SU-DHL-6 (cell line): ENCODE measurements around the gene COIL.

Experiments
- H2AFZ ChIP-seq: fragments of 200-600 bp; sonication (generic); 2 replicates; pipeline ENCODE4 v1.6.1; 2014; ENCODE audit warnings: low read depth, mild to moderate bottlenecking, moderate library complexity, mixed read lengths, antibody characterized with exemption, low read length; ENCODE audit not compliant: severe bottlenecking
- H3F3A ChIP-seq: fragments of 200-600 bp; shearing (Covaris generic); 2 replicates; pipeline ENCODE4 v1.6.0; 2016; ENCODE audit warnings: antibody characterized with exemption, mild to moderate bottlenecking; ENCODE audit not compliant: insufficient read depth
- H3K27ac ChIP-seq: fragments of 200-600 bp; sonication (generic); 2 replicates; pipeline ENCODE4 v1.5.1; 2016; ENCODE audit warnings: low read depth, mild to moderate bottlenecking, low read length, moderate library complexity, mixed read lengths
- H3K27me3 ChIP-seq: fragments of 200-600 bp; sonication (generic), shearing (Covaris generic); 2 replicates; pipeline ENCODE4 v1.6.0; 2014; ENCODE audit warnings: mild to moderate bottlenecking, low read length
- H3K36me3 ChIP-seq: fragments of 200-600 bp; sonication (generic); 2 replicates; pipeline ENCODE4 v1.6.1; 2014; ENCODE audit warnings: mild to moderate bottlenecking, low read length, mixed read lengths
- H3K4me2 ChIP-seq: fragments of 300-600, 200-600 bp; shearing (Covaris generic), sonication (generic); 2 replicates; pipeline ENCODE4 v1.6.0; 2014; ENCODE audit warnings: low read length, low read depth, mild to moderate bottlenecking; ENCODE audit not compliant: poor library complexity, severe bottlenecking
- H3K4me3 ChIP-seq: fragments of 200-600 bp; sonication (generic); 2 replicates; pipeline ENCODE4 v1.5.1; 2014; ENCODE audit warnings: antibody characterized with exemption, low read length, mild to moderate bottlenecking, mixed read lengths; ENCODE audit not compliant: insufficient read depth, poor library complexity, severe bottlenecking
- H3K79me2 ChIP-seq: fragments of 200-600 bp; sonication (generic); 2 replicates; pipeline ENCODE4 v1.6.1; 2014; ENCODE audit warnings: mild to moderate bottlenecking, low read length, moderate library complexity; ENCODE audit not compliant: insufficient read depth
- H3K9ac ChIP-seq: fragments of 200-600 bp; sonication (generic); 2 replicates; pipeline ENCODE4 v1.7.0; 2014; ENCODE audit warnings: mild to moderate bottlenecking, low read length
- H3K9me2 ChIP-seq: fragments of 200-600 bp; sonication (generic); replicated peaks from 2 replicates; pipeline ENCODE4 v1.6.1; 2014; ENCODE audit warnings: low read length; ENCODE audit not compliant: insufficient read depth
- H3K9me3 ChIP-seq: fragments of 200-600 bp; sonication (generic); 2 replicates; pipeline ENCODE4 v1.6.1; 2014; ENCODE audit warnings: low read length, mixed read lengths; ENCODE audit not compliant: insufficient read depth
- H4K20me1 ChIP-seq: fragments of 200-600 bp; sonication (generic); 2 replicates; pipeline ENCODE4 v1.6.1; 2014; ENCODE audit warnings: low read depth, mild to moderate bottlenecking, antibody characterized with exemption, low read length, moderate library complexity, mixed read lengths
- EZH2phosphoT487 ChIP-seq: fragments of 200-600 bp; sonication (generic), shearing (Covaris generic); conservative IDR thresholded peaks from 2 replicates; pipeline ENCODE4 v1.6.1; 2018; ENCODE audit warnings: mild to moderate bottlenecking, antibody characterized with exemption, low read length, moderate library complexity, mixed read lengths
- TF ChIP-seq, protein P1 (sequence below): fragments of 200-600 bp; sonication (generic); IDR thresholded peaks from one replicate; pipeline ENCODE4 v1.5.1; 2017; ENCODE audit warnings: antibody characterized with exemption, mild to moderate bottlenecking, low read length, moderate library complexity; ENCODE audit not compliant: insufficient read depth, poor library complexity, severe bottlenecking

COIL gene

DNA sequence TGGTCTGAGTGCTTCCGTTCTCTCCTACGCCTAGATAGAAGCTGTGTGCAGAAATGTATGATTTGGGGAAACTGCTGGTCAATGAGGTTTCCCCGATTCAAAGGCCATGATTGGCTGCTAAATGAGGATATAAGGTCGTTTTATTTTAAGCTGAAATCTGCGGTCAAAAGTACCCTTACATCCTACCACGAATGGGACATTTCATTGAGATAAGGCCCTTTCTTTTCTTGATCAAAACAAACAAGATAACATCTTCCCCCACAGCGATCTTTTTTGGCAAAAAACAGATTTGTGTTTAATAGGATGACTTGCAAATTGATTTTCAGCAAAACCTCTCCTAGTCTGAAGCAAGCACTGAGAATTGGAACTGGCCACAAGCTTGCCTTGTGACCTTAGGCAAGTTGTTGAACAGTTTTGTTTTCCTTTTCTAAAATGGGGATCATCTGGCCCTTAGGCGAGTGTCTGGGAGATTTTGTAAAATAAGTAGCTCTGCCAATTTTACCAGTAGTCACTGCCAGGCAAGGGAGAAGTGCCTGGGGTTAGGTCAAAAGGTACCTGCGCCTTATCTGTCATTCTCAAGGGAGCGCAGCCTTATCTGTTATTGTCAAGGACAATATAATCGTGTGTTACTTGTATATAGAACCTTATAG, 17.7 kb upstream of the COIL start:
- H3K9ac ChIP-seq = peak overlapping the region; percentile 64
- peak overlapping the region; percentile 90 for H3K4me2 ChIP-seq
- H3K27me3 ChIP-seq = no peaks in the 10 kb centered on the region
- H2AFZ ChIP-seq = peak overlapping the region; percentile 89
- H3K36me3 ChIP-seq = no peaks in the 10 kb centered on the region
- no peaks in the 10 kb centered on the region for H3K79me2 ChIP-seq
- H4K20me1 ChIP-seq = no peaks in the 10 kb centered on the region
- peak overlapping the region; percentile 79 for H3K4me3 ChIP-seq
- H3F3A ChIP-seq = peaks cover 6% of the 10 kb centered on the region; the same call in 1 of the 2 replicates
- H3K9me3 ChIP-seq = no peaks in the 10 kb centered on the region
- no peak overlapping the region for H3K27ac ChIP-seq
- no peaks in the 10 kb centered on the region for H3K9me2 ChIP-seq
- TF ChIP-seq, protein P1, sequence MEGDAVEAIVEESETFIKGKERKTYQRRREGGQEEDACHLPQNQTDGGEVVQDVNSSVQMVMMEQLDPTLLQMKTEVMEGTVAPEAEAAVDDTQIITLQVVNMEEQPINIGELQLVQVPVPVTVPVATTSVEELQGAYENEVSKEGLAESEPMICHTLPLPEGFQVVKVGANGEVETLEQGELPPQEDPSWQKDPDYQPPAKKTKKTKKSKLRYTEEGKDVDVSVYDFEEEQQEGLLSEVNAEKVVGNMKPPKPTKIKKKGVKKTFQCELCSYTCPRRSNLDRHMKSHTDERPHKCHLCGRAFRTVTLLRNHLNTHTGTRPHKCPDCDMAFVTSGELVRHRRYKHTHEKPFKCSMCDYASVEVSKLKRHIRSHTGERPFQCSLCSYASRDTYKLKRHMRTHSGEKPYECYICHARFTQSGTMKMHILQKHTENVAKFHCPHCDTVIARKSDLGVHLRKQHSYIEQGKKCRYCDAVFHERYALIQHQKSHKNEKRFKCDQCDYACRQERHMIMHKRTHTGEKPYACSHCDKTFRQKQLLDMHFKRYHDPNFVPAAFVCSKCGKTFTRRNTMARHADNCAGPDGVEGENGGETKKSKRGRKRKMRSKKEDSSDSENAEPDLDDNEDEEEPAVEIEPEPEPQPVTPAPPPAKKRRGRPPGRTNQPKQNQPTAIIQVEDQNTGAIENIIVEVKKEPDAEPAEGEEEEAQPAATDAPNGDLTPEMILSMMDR = no peak

DNA sequence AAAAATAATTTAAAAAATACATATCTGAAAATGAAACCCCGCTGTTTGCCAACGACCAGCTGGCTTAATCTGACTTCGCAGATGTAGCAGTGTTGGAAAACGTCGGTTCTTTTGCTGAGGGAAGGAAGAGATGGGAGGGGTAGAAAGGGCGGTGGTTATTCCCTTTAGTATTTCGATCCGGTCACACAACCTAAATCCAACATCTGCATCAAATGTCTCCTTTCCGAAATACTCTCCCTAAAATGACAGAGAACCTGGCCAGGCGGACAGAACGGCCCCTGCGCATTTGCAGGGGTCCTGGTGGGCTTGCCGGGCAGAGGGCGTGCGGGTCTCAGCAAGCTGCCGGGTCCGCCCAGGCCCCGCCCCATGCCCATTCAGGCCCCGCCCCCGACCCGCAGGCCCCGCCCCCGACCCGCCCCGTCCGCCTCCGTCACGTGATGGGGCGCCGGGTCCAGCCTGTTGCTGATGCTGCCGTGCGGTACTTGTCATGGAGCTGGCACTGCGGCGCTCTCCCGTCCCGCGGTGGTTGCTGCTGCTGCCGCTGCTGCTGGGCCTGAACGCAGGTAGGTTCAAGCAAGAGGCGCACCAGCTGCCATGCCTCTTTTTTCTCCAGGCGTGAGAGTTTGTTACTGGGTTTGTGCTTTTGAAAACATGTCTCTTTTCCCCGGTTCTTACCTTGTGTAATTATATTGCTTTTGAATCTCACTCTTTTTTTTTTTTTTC, 17.0 kb upstream of the COIL start, which contains the start of gene SCPEP1:
TSS of gene SCPEP1 (plus strand) at position 459 of the 723 bp plus-strand sequence. CDS start at position 488, 29 bp downstream.
- no peaks in the 10 kb centered on the region for H3K27me3 ChIP-seq
- peak within 1 kb of the TSS; percentile 91 for H2AFZ ChIP-seq
- no peaks in the 10 kb centered on the region for H3K36me3 ChIP-seq
- H4K20me1 ChIP-seq = no peaks in the 10 kb centered on the region
- H3F3A ChIP-seq = peaks cover 6% of the 10 kb centered on the region; the same call in 1 of the 2 replicates
- H3K9me3 ChIP-seq = no peaks in the 10 kb centered on the region
- H3K79me2 ChIP-seq = no peaks in the 10 kb centered on the region
- H3K27ac ChIP-seq = no peak within 1 kb of the TSS
- no peaks in the 10 kb centered on the region for H3K9me2 ChIP-seq
- H3K4me2 ChIP-seq = peak within 1 kb of the TSS; percentile 90
- TF ChIP-seq, protein P1 = no peak
- no peak for TF ChIP-seq EZH2phosphoT487
- H3K4me3 ChIP-seq = peak within 1 kb of the TSS; percentile 79
- H3K9ac ChIP-seq = peak within 1 kb of the TSS; percentile 64

DNA sequence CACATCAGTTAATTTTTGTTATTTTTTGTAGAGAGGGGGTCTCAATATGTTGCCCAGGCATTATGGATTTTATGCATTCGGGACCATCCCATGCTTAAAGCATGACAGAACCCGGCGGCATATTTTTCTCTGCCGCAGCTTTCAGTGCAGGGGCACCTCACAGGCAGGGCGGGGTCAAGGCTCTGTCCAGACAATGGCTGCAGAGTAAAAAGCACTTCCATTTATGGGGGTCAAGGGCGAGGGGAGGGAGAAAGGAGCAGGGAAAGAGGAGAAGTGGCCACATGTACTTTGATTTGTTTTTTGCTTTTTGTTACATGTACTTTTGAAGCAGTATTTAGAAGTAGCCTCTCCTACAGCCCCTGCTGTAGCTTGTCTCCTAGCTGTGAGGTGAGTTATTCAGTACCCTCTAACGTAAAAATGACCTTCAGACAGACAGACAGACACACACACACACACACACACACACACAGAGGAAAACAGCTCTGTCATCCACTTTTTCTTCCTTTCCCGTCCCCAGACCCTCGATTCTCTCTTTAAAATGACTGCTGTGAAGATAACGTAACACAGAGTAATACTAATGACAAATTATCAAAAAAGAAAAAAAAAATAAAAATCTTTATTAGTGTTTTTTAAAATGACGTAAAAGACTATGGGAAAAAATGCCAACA, 16.2 kb upstream of the COIL start:
- Histone ChIP-seq H3K27ac (no peak overlapping the region), H3K4me3 (peak overlapping the region; percentile 79), H3K9ac (no peak overlapping the region), H3K27me3 (no peaks in the 10 kb centered on the region), H3K4me2 (peak overlapping the region; percentile 90), H3K9me3 (no peaks in the 10 kb centered on the region), H2AFZ (no peak overlapping the region), H3K36me3 (no peaks in the 10 kb centered on the region), H3F3A (peaks cover 6% of the 10 kb centered on the region; the same call in 1 of the 2 replicates), H4K20me1 (no peaks in the 10 kb centered on the region), H3K79me2 (no peaks in the 10 kb centered on the region), H3K9me2 (no peaks in the 10 kb centered on the region)
- TF ChIP-seq EZH2phosphoT487 = no peak
- TF ChIP-seq, protein P1 = no peak
